Parathyroid adenoma (tissue), 2 donors: Measurements from ENCODE around the gene PEX12.

Experiments used
- H2AFZ ChIP-seq: fragments of 300-600 bp; sonication (generic); one replicate; pipeline ENCODE4 v1.7.0; 2017; ENCODE audit warnings: antibody characterized with exemption, mild to moderate bottlenecking
- H3K27ac ChIP-seq: fragments of 300-600 bp; sonication (generic); one replicate; pipeline ENCODE4 v1.7.0; 2017
- H3K27me3 ChIP-seq: fragments of 300-600 bp; sonication (generic); one replicate; pipeline ENCODE4 v1.7.0; 2017; ENCODE audit warnings: low read length; ENCODE audit not compliant: control insufficient read depth, insufficient read depth
- H3K36me3 ChIP-seq: fragments of 300-600 bp; sonication (generic); one replicate; pipeline ENCODE4 v1.7.0; 2017; ENCODE audit warnings: low read length; ENCODE audit not compliant: control insufficient read depth, insufficient read depth
- H3K4me1 ChIP-seq: fragments of 300-600 bp; sonication (generic); one replicate; pipeline ENCODE4 v1.7.0; 2017; ENCODE audit warnings: control low read depth
- H3K4me2 ChIP-seq: fragments of 300-600 bp; sonication (generic); one replicate; pipeline ENCODE4 v1.7.0; 2017; ENCODE audit warnings: low read length
- H3K4me3 ChIP-seq: fragments of 300-600 bp; sonication (generic); one replicate; pipeline ENCODE4 v1.7.0; 2017; ENCODE audit warnings: low read depth, low read length
- H3K79me2 ChIP-seq: fragments of 300-600 bp; sonication (generic); one replicate; pipeline ENCODE4 v1.7.0; 2017; ENCODE audit warnings: control low read depth
- H3K9ac ChIP-seq: fragments of 300-600 bp; sonication (generic); one replicate; pipeline ENCODE4 v1.7.0; 2017; ENCODE audit warnings: mild to moderate bottlenecking
- H3K9me3 ChIP-seq: fragments of 300-600 bp; sonication (generic); one replicate; pipeline ENCODE4 v1.7.0; 2017; ENCODE audit warnings: low read length; ENCODE audit not compliant: control insufficient read depth
- TF ChIP-seq, protein P1 (sequence below): fragments of 300-600 bp; sonication (generic); IDR thresholded peaks from one replicate; pipeline ENCODE4 v1.7.0; 2017; ENCODE audit warnings: antibody characterized with exemption, mild to moderate bottlenecking
- donor health status: primary hyperparathyroidism.

The PEX12 gene

DNA sequence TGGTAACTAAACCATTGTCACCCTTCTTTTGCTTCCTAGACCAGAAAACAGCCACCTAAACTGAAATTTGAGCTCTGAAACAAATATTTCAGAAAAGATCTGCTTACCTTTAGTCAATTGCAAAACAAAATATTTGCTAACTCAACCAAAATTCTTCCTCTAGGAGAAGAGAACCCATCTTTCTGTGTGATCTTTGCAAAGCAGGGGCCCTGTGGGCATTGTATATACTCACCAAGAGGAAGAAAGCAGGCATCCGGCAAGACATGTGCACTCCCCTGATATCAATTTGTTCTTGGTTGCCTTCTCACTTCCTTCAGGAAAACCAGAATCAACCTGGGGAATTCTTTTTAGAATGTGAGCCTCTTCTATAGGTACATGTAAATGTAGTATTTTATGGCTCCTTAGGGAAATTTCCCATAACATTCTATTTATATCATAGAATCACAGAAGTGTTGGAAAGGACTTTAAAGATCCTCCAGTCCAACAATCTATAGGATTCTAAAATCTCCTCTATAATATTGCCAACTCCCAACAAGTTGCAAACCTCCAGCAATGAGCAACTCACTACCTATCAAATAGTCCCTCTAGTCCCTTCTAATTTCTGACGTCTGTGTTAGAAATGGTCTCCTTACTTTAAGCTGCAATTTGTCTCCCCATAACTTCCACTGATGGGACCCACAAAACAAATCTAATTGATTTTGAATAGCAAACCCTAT is 18.7 kb downstream of the PEX12 start:
- no peak overlapping the region for H3K4me3 ChIP-seq
- H2AFZ ChIP-seq = no peak overlapping the region
- no peaks in the 10 kb centered on the region for H3K4me1 ChIP-seq
- H3K27me3 ChIP-seq = no peaks in the 10 kb centered on the region
- TF ChIP-seq, protein P1, sequence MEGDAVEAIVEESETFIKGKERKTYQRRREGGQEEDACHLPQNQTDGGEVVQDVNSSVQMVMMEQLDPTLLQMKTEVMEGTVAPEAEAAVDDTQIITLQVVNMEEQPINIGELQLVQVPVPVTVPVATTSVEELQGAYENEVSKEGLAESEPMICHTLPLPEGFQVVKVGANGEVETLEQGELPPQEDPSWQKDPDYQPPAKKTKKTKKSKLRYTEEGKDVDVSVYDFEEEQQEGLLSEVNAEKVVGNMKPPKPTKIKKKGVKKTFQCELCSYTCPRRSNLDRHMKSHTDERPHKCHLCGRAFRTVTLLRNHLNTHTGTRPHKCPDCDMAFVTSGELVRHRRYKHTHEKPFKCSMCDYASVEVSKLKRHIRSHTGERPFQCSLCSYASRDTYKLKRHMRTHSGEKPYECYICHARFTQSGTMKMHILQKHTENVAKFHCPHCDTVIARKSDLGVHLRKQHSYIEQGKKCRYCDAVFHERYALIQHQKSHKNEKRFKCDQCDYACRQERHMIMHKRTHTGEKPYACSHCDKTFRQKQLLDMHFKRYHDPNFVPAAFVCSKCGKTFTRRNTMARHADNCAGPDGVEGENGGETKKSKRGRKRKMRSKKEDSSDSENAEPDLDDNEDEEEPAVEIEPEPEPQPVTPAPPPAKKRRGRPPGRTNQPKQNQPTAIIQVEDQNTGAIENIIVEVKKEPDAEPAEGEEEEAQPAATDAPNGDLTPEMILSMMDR = no peak
- H3K4me2 ChIP-seq = no peak overlapping the region
- no peaks in the 10 kb centered on the region for H3K79me2 ChIP-seq
- no peak overlapping the region for H3K27ac ChIP-seq
- no peak overlapping the region for H3K9ac ChIP-seq
- no peaks in the 10 kb centered on the region for H3K9me3 ChIP-seq
- no peaks in the 10 kb centered on the region for H3K36me3 ChIP-seq

- TF ChIP-seq, protein P1 = no peak
- no peaks in the 10 kb centered on the region for H3K27me3 ChIP-seq
- no peak overlapping the region for H3K4me2 ChIP-seq
- H3K4me1 ChIP-seq = no peaks in the 10 kb centered on the region
- no peaks in the 10 kb centered on the region for H3K36me3 ChIP-seq
- no peak overlapping the region for H3K4me3 ChIP-seq
- H3K9me3 ChIP-seq = no peaks in the 10 kb centered on the region
- H3K79me2 ChIP-seq = no peaks in the 10 kb centered on the region
- no peak overlapping the region for H3K9ac ChIP-seq
- no peak overlapping the region for H3K27ac ChIP-seq
- no peak overlapping the region for H2AFZ ChIP-seq
Observed at GRCh38 chr17:35557353-35557752, 21.0 kb downstream of the PEX12 start.

- Histone ChIP-seq H3K79me2 (no peaks in the 10 kb centered on the region), H3K4me1 (no peaks in the 10 kb centered on the region), H3K27me3 (no peaks in the 10 kb centered on the region), H3K9me3 (no peaks in the 10 kb centered on the region), H3K36me3 (no peaks in the 10 kb centered on the region), H3K4me3 (no peak overlapping the region), H3K27ac (no peak overlapping the region), H3K4me2 (no peak overlapping the region), H2AFZ (no peak overlapping the region), H3K9ac (no peak overlapping the region)
- TF ChIP-seq, protein P1 = peak; percentile 40
Observed at GRCh38 chr17:35555691-35556090, 22.7 kb downstream of the PEX12 start.

- Histone ChIP-seq H3K27ac (no peak overlapping the region), H3K79me2 (no peaks in the 10 kb centered on the region), H3K9ac (no peak overlapping the region), H3K36me3 (no peaks in the 10 kb centered on the region), H3K27me3 (no peaks in the 10 kb centered on the region), H3K4me1 (no peaks in the 10 kb centered on the region), H3K9me3 (no peaks in the 10 kb centered on the region), H2AFZ (no peak overlapping the region), H3K4me2 (no peak overlapping the region), H3K4me3 (no peak overlapping the region)
- TF ChIP-seq, protein P1 = no peak
Observed at GRCh38 chr17:35554668-35555067, 23.7 kb downstream of the PEX12 start.

DNA sequence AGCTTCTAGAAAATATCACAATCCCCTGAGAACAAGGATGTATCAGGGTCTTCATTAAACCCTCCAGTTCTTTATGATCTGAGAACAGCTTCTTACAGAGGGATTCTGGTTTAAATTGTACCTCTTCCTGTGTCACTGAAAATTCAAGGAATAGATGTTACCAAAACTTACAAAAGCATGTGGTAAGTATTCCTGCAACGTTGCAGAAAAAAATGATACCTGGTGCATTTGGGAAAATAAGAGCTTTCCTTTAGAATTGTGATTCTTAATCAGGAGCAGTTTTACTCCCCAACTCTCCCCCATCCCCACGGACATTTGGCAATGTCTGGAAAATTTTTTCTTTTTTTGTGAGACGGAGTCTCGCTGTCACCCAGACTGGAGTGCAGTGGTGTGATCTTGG is 25.1 kb downstream of the PEX12 start:
- no peak overlapping the region for H2AFZ ChIP-seq
- H3K27me3 ChIP-seq = no peaks in the 10 kb centered on the region
- H3K36me3 ChIP-seq = no peaks in the 10 kb centered on the region
- H3K9ac ChIP-seq = no peak overlapping the region
- TF ChIP-seq, protein P1 = no peak
- no peaks in the 10 kb centered on the region for H3K79me2 ChIP-seq
- H3K4me1 ChIP-seq = no peaks in the 10 kb centered on the region
- H3K9me3 ChIP-seq = no peaks in the 10 kb centered on the region
- H3K27ac ChIP-seq = no peak overlapping the region
- H3K4me2 ChIP-seq = no peak overlapping the region
- no peak overlapping the region for H3K4me3 ChIP-seq
